Ovary (tissue), 9 donors: Measurements from ENCODE around the gene RASSF10. TPM values are rescaled to one million over a fixed set of nuclear protein-coding genes. Genes with fewer than 3 reads are reported as not detected.

Experiments used
- DNase-seq, 5 donors: peaks; one replicate each; pipeline ENCODE4 v3.0.0-alpha.2; 2019 to 2020
- H3K27ac ChIP-seq, 2 donors: fragments of 200-600 bp; one replicate each; pipeline versions ENCODE4 v1.5.1 to v1.8.0; 2019 to 2022
- H3K27me3 ChIP-seq: fragments of 200-600 bp; one replicate; pipeline ENCODE4 v1.8.0; 2022
- H3K36me3 ChIP-seq: fragments of 200-600 bp; sonication (generic); one replicate; pipeline ENCODE4 v1.5.1; 2019
- H3K4me1 ChIP-seq: one replicate; pipeline ENCODE4 v1.8.1; 2013; ENCODE audit warnings: mild to moderate bottlenecking, moderate library complexity; ENCODE audit not compliant: insufficient read depth
- H3K4me3 ChIP-seq: fragments of 200-600 bp; sonication (generic); one replicate; pipeline ENCODE4 v1.5.1; 2017
- H3K9me3 ChIP-seq, 2 donors: fragments of 200-600 bp in 1 of 2; sonication (generic) in 1 of 2; one replicate each; pipeline versions ENCODE4 v1.5.1 to v1.8.1; 2013 to 2019; ENCODE audit warnings: mild to moderate bottlenecking in 1 of 2, moderate library complexity in 1 of 2
- EP300 ChIP-seq: sonication (generic); formaldehyde crosslinking; IDR thresholded peaks from one replicate; pipeline ENCODE4 v1.6.1; 2017; ENCODE audit warnings: antibody characterized with exemption
- POLR2A ChIP-seq: fragments of 450-650 bp; IDR thresholded peaks from one replicate; pipeline ENCODE4 v1.6.1; 2017; ENCODE audit warnings: antibody characterized with exemption, mild to moderate bottlenecking, moderate library complexity
- WGBS, 3 donors: extraction: QIAGEN DNeasy Blood & Tissue Kit in 1 of 3; methylation state at CpG; one replicate each; pipeline versions ENCODE4 v1.1.5 to v1.1.7; 2013 to 2017; 5-methylcytosine and 5-hydroxymethylcytosine counted together
- intact Hi-C, 4 donors: fragments of 100-400 bp; cut with DNase I; formaldehyde crosslinking; loops; one replicate each; pipeline versions ENCODE4 v1.11.0 to v1.15.1; 2022 to 2023
- polyA plus RNA-seq, 2 donors: library from polyadenylated mRNA; stranded (reverse); fragments of 200-250 nt in 1 of 2; fragments of 350-450 nt in 1 of 2; fragmentation: Illumina TruSeq in 1 of 2; extraction: RNeasy Lipid Tissue Mini Kit (QIAGEN cat#74804) in 1 of 2; gene quantifications; one replicate each; pipeline ENCODE4 v1.2.3, GENCODE V29; 2013 to 2014
- total RNA-seq, 7 donors: library from RNA; depleted of rRNA in 2 of 7; stranded (reverse); fragments of >200 nt in 2 of 7; fragmentation: NEBNext Ultra II Directional in 3 of 7; extraction: Animal tissue kit (Norgen Biotek cat#: 25700) in 3 of 7; gene quantifications; one replicate each; pipeline versions ENCODE4 v1.1.0 to v1.2.4, GENCODE V29; 2016 to 2023
- TF ChIP-seq, protein P1 (sequence below), 3 donors: fragments of 450-650 bp in 2 of 3; fragments of 200-600 bp in 1 of 3; IDR thresholded peaks; one replicate each; pipeline versions ENCODE4 v1.5.1 to v1.8.0; 2016 to 2022; ENCODE audit warnings: antibody characterized with exemption in 3 of 3, mild to moderate bottlenecking in 1 of 3
- donor health status: DM: no; HTN: no; CAD: no; lungs with moderate emphysema.
- donor health status: DM: no; HTN: no; CAD: no.
- donor health status: Bipolar disorder and iron deficiency.
- donor health status: DM: yes; HTN: yes; CAD: no.
- donor health status: DM: no; HTN: no; CAD: no.
- donor health status: DM: yes; HTN: yes; CAD: no.

Gene RASSF10
- total and polyA plus RNA-seq, 9 donors, result 0.36 to 3.8 (median 0.72) TPM; not detected in 3

DNA sequence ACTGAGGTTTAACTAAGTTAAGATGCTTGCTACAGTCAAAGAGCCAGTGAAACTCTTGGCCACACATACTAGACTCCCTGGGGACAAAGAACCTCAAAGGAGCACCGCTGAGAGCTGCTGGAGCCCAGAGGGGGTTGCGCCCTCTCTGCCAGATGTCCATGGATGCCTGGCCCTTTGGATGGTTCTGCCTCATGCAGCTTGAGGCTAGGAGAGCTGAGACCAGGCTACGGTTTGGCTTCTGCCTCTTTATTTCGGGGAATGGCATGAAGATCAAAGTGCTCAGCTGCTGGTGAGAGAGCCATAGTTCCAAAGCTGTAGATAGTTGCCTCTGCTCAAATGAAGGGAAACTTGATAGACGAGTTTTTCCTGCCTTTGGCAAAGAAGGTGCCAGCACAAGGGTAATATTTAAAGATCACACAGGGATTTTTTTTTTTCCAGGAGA, 43.0 kb downstream of the RASSF10 start:
- intact Hi-C loops, result no loop called here
- Histone ChIP-seq H3K4me3 (no peak overlapping the region), H3K9me3 (no peaks in the 10 kb centered on the region), H3K4me1 (no peaks in the 10 kb centered on the region), H3K27ac (no peak overlapping the region), H3K36me3 (no peaks in the 10 kb centered on the region), H3K27me3 (no peaks in the 10 kb centered on the region)
- no peak for DNase-seq
- WGBS, 3 donors, result 69 to 84% (median 78%) methylated on average over 5 of the region's 5 CpGs
- TF ChIP-seq EP300 (no peak), POLR2A (no peak)
- TF ChIP-seq, protein P1, sequence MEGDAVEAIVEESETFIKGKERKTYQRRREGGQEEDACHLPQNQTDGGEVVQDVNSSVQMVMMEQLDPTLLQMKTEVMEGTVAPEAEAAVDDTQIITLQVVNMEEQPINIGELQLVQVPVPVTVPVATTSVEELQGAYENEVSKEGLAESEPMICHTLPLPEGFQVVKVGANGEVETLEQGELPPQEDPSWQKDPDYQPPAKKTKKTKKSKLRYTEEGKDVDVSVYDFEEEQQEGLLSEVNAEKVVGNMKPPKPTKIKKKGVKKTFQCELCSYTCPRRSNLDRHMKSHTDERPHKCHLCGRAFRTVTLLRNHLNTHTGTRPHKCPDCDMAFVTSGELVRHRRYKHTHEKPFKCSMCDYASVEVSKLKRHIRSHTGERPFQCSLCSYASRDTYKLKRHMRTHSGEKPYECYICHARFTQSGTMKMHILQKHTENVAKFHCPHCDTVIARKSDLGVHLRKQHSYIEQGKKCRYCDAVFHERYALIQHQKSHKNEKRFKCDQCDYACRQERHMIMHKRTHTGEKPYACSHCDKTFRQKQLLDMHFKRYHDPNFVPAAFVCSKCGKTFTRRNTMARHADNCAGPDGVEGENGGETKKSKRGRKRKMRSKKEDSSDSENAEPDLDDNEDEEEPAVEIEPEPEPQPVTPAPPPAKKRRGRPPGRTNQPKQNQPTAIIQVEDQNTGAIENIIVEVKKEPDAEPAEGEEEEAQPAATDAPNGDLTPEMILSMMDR (IDR thresholded peaks at IDR 0.05), result no peak

- Histone ChIP-seq H3K4me3 (no peak overlapping the region), H3K9me3 (no peaks in the 10 kb centered on the region), H3K27ac (no peak overlapping the region), H3K36me3 (no peaks in the 10 kb centered on the region), H3K27me3 (no peaks in the 10 kb centered on the region), H3K4me1 (no peaks in the 10 kb centered on the region)
- WGBS, 3 donors, result 65 to 82% (median 71%) methylated on average over 6 of the region's 6 CpGs
- DNase-seq, result no peak
- TF ChIP-seq POLR2A, result no peak
- TF ChIP-seq, protein P1 (IDR thresholded peaks at IDR 0.05), result no peak
- intact Hi-C loops, result no loop called here
Measured at GRCh38 chr11:13053255-13053917, 44.3 kb downstream of the RASSF10 start.

- Histone ChIP-seq H3K4me1 (no peaks in the 10 kb centered on the region), H3K9me3 (no peaks in the 10 kb centered on the region), H3K27me3 (no peaks in the 10 kb centered on the region), H3K27ac (no peak overlapping the region), H3K4me3 (no peak overlapping the region), H3K36me3 (no peaks in the 10 kb centered on the region)
- WGBS, 3 donors, result 69 to 86% (median 73%) methylated on average over 3 of the region's 3 CpGs
- TF ChIP-seq, protein P1 (IDR thresholded peaks at IDR 0.05), result no peak
- no peak for TF ChIP-seq EP300
- intact Hi-C loops, result no loop called here
- no peak for DNase-seq
Measured at GRCh38 chr11:13054278-13054677, 45.2 kb downstream of the RASSF10 start.

- DNase-seq, result no peak
- 71 to 80% (median 79%) methylated on average over 2 of the region's 2 CpGs for WGBS, 3 donors
- TF ChIP-seq EP300 (no peak), POLR2A (no peak)
- TF ChIP-seq, protein P1 (IDR thresholded peaks at IDR 0.05), result no peak
- H3K4me3 ChIP-seq, result no peak overlapping the region
- H3K27me3 ChIP-seq, result no peaks in the 10 kb centered on the region
- H3K9me3 ChIP-seq, result no peaks in the 10 kb centered on the region
- intact Hi-C loops, result no loop called here
- no peak overlapping the region for H3K27ac ChIP-seq
- H3K4me1 ChIP-seq, result no peaks in the 10 kb centered on the region
- H3K36me3 ChIP-seq, result no peaks in the 10 kb centered on the region
Measured at GRCh38 chr11:13055200-13055599, 46.1 kb downstream of the RASSF10 start.
